AG04450 (cell line): Measurements from ENCODE around the gene DIDO1. TPM values are rescaled to one million over a fixed set of nuclear protein-coding genes. Genes with fewer than 3 reads are reported as not detected.

Experiments
- CTCF ChIA-PET: fragments of 300-600, 350-600 bp; formaldehyde crosslinking; extraction: SDS; loops from one replicate; lab custom pipeline; 2022; ENCODE audit warnings: antibody characterized with exemption, inconsistent platforms; lab: Charles Lee
- POLR2A ChIA-PET: fragments of 350-600 bp; formaldehyde crosslinking; extraction: SDS; loops from one replicate; lab custom pipeline; 2021; ENCODE audit warnings: antibody characterized with exemption, inconsistent platforms; lab: Yijun Ruan, JAX
- DNase-seq: peaks from one replicate; pipeline ENCODE4 v3.0.0-alpha.2; 2011; ENCODE audit warnings: low read depth, low spot score
- H3K27ac ChIP-seq: one replicate; pipeline ENCODE4 v1.5.1; 2012; ENCODE audit warnings: low read depth, low read length, control low read depth
- H3K27me3 ChIP-seq: one replicate; pipeline ENCODE4 v1.6.0; 2012; ENCODE audit warnings: low read length; ENCODE audit not compliant: control insufficient read depth, insufficient read depth
- H3K4me3 ChIP-seq: 2 replicates; pipeline ENCODE4 v1.5.1; 2011; ENCODE audit warnings: mild to moderate bottlenecking, low read depth, low read length, control low read depth
- H3K9me3 ChIP-seq: 2 replicates; pipeline ENCODE4 v1.5.1; 2012; ENCODE audit warnings: low read length; ENCODE audit not compliant: control insufficient read depth, insufficient read depth
- polyA plus RNA-seq: library from polyadenylated mRNA; depleted of rRNA; stranded (reverse); fragments of >200 nt; gene quantifications from 2 replicates; pipeline ENCODE4 v1.2.3, GENCODE V29; 2011
- TF ChIP-seq, protein P1 (sequence below): IDR thresholded peaks from 2 replicates; pipeline ENCODE4 v1.5.1; 2011; ENCODE audit warnings: low read depth, low read length, control low read depth, inconsistent platforms

Gene DIDO1
- polyA plus RNA-seq, 1 experiment = 22.1 TPM

GRCh38 chr20:62931464-62931863 is 5.2 kb upstream of the DIDO1 start:
- Histone ChIP-seq H3K4me3 (no peak overlapping the region), H3K27ac (no peak overlapping the region), H3K9me3 (no peaks in the 10 kb centered on the region; the same call in 1 of the 2 replicates), H3K27me3 (no peaks in the 10 kb centered on the region)
- DNase-seq = no peak
- ChIA-PET CTCF (no interaction called here), POLR2A (no interaction called here)
- TF ChIP-seq, protein P1, sequence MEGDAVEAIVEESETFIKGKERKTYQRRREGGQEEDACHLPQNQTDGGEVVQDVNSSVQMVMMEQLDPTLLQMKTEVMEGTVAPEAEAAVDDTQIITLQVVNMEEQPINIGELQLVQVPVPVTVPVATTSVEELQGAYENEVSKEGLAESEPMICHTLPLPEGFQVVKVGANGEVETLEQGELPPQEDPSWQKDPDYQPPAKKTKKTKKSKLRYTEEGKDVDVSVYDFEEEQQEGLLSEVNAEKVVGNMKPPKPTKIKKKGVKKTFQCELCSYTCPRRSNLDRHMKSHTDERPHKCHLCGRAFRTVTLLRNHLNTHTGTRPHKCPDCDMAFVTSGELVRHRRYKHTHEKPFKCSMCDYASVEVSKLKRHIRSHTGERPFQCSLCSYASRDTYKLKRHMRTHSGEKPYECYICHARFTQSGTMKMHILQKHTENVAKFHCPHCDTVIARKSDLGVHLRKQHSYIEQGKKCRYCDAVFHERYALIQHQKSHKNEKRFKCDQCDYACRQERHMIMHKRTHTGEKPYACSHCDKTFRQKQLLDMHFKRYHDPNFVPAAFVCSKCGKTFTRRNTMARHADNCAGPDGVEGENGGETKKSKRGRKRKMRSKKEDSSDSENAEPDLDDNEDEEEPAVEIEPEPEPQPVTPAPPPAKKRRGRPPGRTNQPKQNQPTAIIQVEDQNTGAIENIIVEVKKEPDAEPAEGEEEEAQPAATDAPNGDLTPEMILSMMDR = no peak

- POLR2A ChIA-PET = interaction anchor here (1.0 kb wide), 1 partner anchor 9 kb away, joined by 4 read pairs; the partner anchor contains the start of gene GID8
- no peak for DNase-seq
- H3K4me3 ChIP-seq = peak overlapping the region; percentile 59
- peaks cover 4% of the 10 kb centered on the region; the same call in 1 of the 2 replicates for H3K9me3 ChIP-seq
- no peaks in the 10 kb centered on the region for H3K27me3 ChIP-seq
- peak overlapping the region; percentile 47 for H3K27ac ChIP-seq
- TF ChIP-seq, protein P1 = no peak
- CTCF ChIA-PET = no interaction called here
Measured at GRCh38 chr20:62929051-62929538, 2.8 kb upstream of the DIDO1 start.

GRCh38 chr20:62928246-62928939 is 2.1 kb upstream of the DIDO1 start:
- H3K4me3 ChIP-seq = peak overlapping the region; percentile 59
- ChIA-PET CTCF (interaction anchor here (1.1 kb wide), 1 partner anchor 29 kb away, joined by 3 read pairs; no protein-coding TSS in a partner anchor), POLR2A (interaction anchor here (0.6 kb wide), 2 partner anchors 51 to 763 kb away, joined by 4 to 5 read pairs; no protein-coding TSS in a partner anchor)
- TF ChIP-seq, protein P1 = no peak
- peak overlapping the region; percentile 47 for H3K27ac ChIP-seq
- peaks cover 4% of the 10 kb centered on the region; the same call in 1 of the 2 replicates for H3K9me3 ChIP-seq
- no peak for DNase-seq
- no peaks in the 10 kb centered on the region for H3K27me3 ChIP-seq

GRCh38 chr20:62927128-62927705 is 912 bp upstream of the DIDO1 start:
- Histone ChIP-seq H3K9me3 (peaks cover 4% of the 10 kb centered on the region; the same call in 1 of the 2 replicates), H3K27me3 (no peaks in the 10 kb centered on the region), H3K27ac (peak overlapping the region; percentile 11), H3K4me3 (peak overlapping the region; percentile 87)
- ChIA-PET POLR2A (interaction anchor here (1.3 kb wide), 1 partner anchor 10 kb away, joined by 11 read pairs; the partner anchor contains the start of gene GID8), CTCF (interaction anchor here (0.6 to 1.7 kb wide), 12 partner anchors 8 to 82 kb away, joined by 3 to 8 read pairs (median 3); partner anchors contain the start of gene GID8)
- TF ChIP-seq, protein P1 = no peak
- no peak for DNase-seq
